ENCODE data around the gene PRKAB1. TPM values are rescaled to one million over a fixed set of nuclear protein-coding genes. Genes with fewer than 3 reads are reported as not detected.

The PRKAB1 gene
- total RNA-seq, 1 experiment from 2014 or later = 42.2 TPM

GRCh38 chr12:119624966-119625365 is 43.0 kb upstream of the PRKAB1 start:
- no peaks in the 10 kb centered on the region for H4K20me1 ChIP-seq (ENCODE audit: control insufficient read depth, insufficient read depth, insufficient read length)
- H3K27me3 Mint-ChIP-seq (ENCODE audit: low read depth) = peaks cover 17% of the 10 kb centered on the region
- WGBS (ENCODE audit: extremely low coverage, insufficient read length, low lambda C conversion rate) = no CpG with 5 or more reads among the region's 4 CpGs

More at GRCh38 chr12:119624966-119625365, 43.0 kb upstream of the PRKAB1 start:
- H3K27ac Mint-ChIP-seq = no peak overlapping the region; a peak in 1 of 7 replicates
- Histone ChIP-seq H3K9ac (ENCODE audit: extremely low read depth, insufficient read length, low read length) (no peak overlapping the region), H2BK12ac (ENCODE audit: insufficient read length, low read depth, low read length) (no peak overlapping the region), H2BK20ac (ENCODE audit: low read depth, low read length, poor library complexity, severe bottlenecking) (no peak overlapping the region), H3K27ac (ENCODE audit: insufficient read length, low read depth, low read length) (no peak overlapping the region), H3K56ac (ENCODE audit: insufficient read length, low read depth, low read length) (no peak overlapping the region), H4K8ac (replicated peaks; ENCODE audit: insufficient read length, low read depth, low read length) (no peak overlapping the region), H3K14ac (ENCODE audit: insufficient read depth, low read length) (no peak overlapping the region), H2BK5ac (ENCODE audit: insufficient read length, low read length) (no peak overlapping the region), H3K23ac (ENCODE audit: insufficient read length, low read depth, low read length) (no peak overlapping the region), H3K4me2 (ENCODE audit: insufficient read depth, insufficient read length, low read length) (no peak overlapping the region), H3K27me3 (ENCODE audit: insufficient read depth, low read length) (no peaks in the 10 kb centered on the region), H3K23me2 (ENCODE audit: insufficient read length, low read depth, low read length, poor library complexity, severe bottlenecking) (no peaks in the 10 kb centered on the region), H3T11ph (ENCODE audit: low read length) (no peak overlapping the region), H3K4ac (ENCODE audit: low read depth, low read length) (no peak overlapping the region), H3K9me3 (ENCODE audit: control insufficient read depth, low read depth, low read length) (no peaks in the 10 kb centered on the region), H2BK15ac (ENCODE audit: low read depth, low read length) (no peak overlapping the region), H3K4me1 (ENCODE audit: insufficient read depth, low read length) (no peaks in the 10 kb centered on the region), H3K79me2 (ENCODE audit: insufficient read depth, low read length) (no peaks in the 10 kb centered on the region), H4K91ac (ENCODE audit: insufficient read length, low read depth, low read length) (no peak overlapping the region), H2AK5ac (ENCODE audit: insufficient read length, low read length) (no peak overlapping the region), H3K79me1 (ENCODE audit: insufficient read depth, low read depth, low read length, poor library complexity, severe bottlenecking) (no peaks in the 10 kb centered on the region), H4K5ac (ENCODE audit: insufficient read length, low read depth, low read length) (no peak overlapping the region), H3K18ac (ENCODE audit: insufficient read length, low read depth, low read length) (no peak overlapping the region), H2BK120ac (ENCODE audit: low read depth, low read length, poor library complexity, severe bottlenecking) (no peak overlapping the region), H2AFZ (ENCODE audit: low read length) (no peak overlapping the region)
- no peaks in the 10 kb centered on the region for H3K9me3 Mint-ChIP-seq
- DNase-seq = no peak
- H3K4me1 Mint-ChIP-seq = no peaks in the 10 kb centered on the region
- TF ChIP-seq CTCF (conservative IDR thresholded peaks at IDR 0.05) = no peak
- H3K4me3 Mint-ChIP-seq = no peak overlapping the region
- no peaks in the 10 kb centered on the region for H3K36me3 Mint-ChIP-seq (ENCODE audit: insufficient read depth in 1 of 3, low read depth in 3 of 3)

Measured in H9 (cell line).